ENCODE data around the gene AK5.

DNA sequence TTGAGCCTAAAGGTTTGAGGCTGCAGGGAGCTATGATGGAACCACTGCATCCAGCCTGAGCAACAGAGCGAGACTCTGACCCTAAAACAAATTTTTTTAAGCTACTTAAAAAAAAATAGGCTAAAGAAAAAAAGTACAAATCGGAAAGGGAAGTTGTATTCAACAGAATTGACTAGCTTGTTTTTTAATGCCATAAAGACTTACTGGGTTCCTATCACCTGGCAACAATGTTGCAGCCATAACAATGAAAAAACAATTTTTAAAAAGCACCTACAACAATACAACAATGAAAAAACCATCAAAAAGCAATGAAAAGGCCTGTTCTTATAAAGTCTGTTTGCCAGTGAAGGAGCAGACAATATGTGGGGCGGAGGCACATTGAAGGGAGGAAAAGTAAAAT lies 42.5 kb upstream of the AK5 start:
- TF ChIP-seq, protein P1, sequence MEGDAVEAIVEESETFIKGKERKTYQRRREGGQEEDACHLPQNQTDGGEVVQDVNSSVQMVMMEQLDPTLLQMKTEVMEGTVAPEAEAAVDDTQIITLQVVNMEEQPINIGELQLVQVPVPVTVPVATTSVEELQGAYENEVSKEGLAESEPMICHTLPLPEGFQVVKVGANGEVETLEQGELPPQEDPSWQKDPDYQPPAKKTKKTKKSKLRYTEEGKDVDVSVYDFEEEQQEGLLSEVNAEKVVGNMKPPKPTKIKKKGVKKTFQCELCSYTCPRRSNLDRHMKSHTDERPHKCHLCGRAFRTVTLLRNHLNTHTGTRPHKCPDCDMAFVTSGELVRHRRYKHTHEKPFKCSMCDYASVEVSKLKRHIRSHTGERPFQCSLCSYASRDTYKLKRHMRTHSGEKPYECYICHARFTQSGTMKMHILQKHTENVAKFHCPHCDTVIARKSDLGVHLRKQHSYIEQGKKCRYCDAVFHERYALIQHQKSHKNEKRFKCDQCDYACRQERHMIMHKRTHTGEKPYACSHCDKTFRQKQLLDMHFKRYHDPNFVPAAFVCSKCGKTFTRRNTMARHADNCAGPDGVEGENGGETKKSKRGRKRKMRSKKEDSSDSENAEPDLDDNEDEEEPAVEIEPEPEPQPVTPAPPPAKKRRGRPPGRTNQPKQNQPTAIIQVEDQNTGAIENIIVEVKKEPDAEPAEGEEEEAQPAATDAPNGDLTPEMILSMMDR (optimal IDR thresholded peaks at IDR 0.05 in 1 of 3, IDR thresholded peaks at IDR 0.05 in 1 of 3, conservative IDR thresholded peaks at IDR 0.05 in 1 of 3; ENCODE audit: extremely low read depth in 1 of 3, insufficient read depth in 2 of 3, low read length in 3 of 3): no peak
- TF ChIP-seq EZH2 (IDR thresholded peaks at IDR 0.05; ENCODE audit: low read length): no peak
